ENCODE measurements around the gene POLRMT.

GRCh38 chr19:646779-647565 is 13.6 kb upstream of the POLRMT start:
- no peak for TF ChIP-seq CTCF (IDR thresholded peaks at IDR 0.05; ENCODE audit: insufficient read depth, low read depth, low read length)
- no peak for TF ChIP-seq EZH2 (IDR thresholded peaks at IDR 0.05; ENCODE audit: insufficient read depth, low read length)

All from astrocyte (in vitro differentiated cells and primary cell).